Thymus (tissue), 11 donors: Measurements from ENCODE around the gene GNB2. TPM values are rescaled to one million over a fixed set of nuclear protein-coding genes. Genes with fewer than 3 reads are reported as not detected.

Experiments
- DNase-seq, 9 donors: peaks; one replicate each; pipeline ENCODE4 v3.0.0-alpha.2; 2013; ENCODE audit warnings: low spot score in 9 of 9, low read depth in 6 of 9, missing footprints in 1 of 9
- H3K27ac ChIP-seq, 2 donors: one replicate each; pipeline ENCODE4 v1.5.1; 2013; ENCODE audit warnings: control low read depth in 1 of 2, low read depth in 1 of 2, low read length in 1 of 2, mild to moderate bottlenecking in 1 of 2, moderate library complexity in 1 of 2
- H3K27me3 ChIP-seq, 2 donors: one replicate each; pipeline ENCODE4 v1.5.1; 2013; ENCODE audit warnings: low read length in 1 of 2; ENCODE audit not compliant: control insufficient read depth in 2 of 2, insufficient read depth in 1 of 2
- H3K36me3 ChIP-seq, 2 donors: one replicate each; pipeline ENCODE4 v1.5.1; 2013; ENCODE audit warnings: low read length in 1 of 2, mild to moderate bottlenecking in 1 of 2, moderate library complexity in 1 of 2; ENCODE audit not compliant: control insufficient read depth in 2 of 2, insufficient read depth in 2 of 2
- H3K4me1 ChIP-seq, 2 donors: one replicate each; pipeline ENCODE4 v1.5.1; 2013; ENCODE audit warnings: low read length in 2 of 2; ENCODE audit not compliant: control insufficient read depth in 2 of 2, insufficient read depth in 2 of 2
- H3K4me3 ChIP-seq, 2 donors: one replicate each; pipeline ENCODE4 v1.5.1; 2013; ENCODE audit warnings: low read length in 2 of 2, control low read depth in 1 of 2, mild to moderate bottlenecking in 1 of 2
- H3K9me3 ChIP-seq, 2 donors: one replicate each; pipeline ENCODE4 v1.5.1; 2013; ENCODE audit warnings: low read length in 1 of 2, mild to moderate bottlenecking in 1 of 2; ENCODE audit not compliant: control insufficient read depth in 2 of 2, insufficient read depth in 1 of 2
- WGBS: extraction: QIAGEN DNeasy Blood & Tissue Kit; methylation state at CpG from one replicate; pipeline ENCODE4 v1.1.7; 2013; 5-methylcytosine and 5-hydroxymethylcytosine counted together
- polyA plus RNA-seq: library from polyadenylated mRNA; stranded (reverse); fragments of 200-250 nt; gene quantifications from one replicate; pipeline ENCODE4 v1.2.3, GENCODE V29; 2013
- total RNA-seq: library from RNA; stranded (reverse); fragments of 120-200 nt; gene quantifications from one replicate; pipeline ENCODE4 v1.2.4, GENCODE V29; 2013
- donor health status: healthy.

GNB2 gene
- total and polyA plus RNA-seq, 2 donors: 45.8 to 130 TPM

- no peak overlapping the region for H3K4me3 ChIP-seq
- H3K27ac ChIP-seq: no peak overlapping the region
- no peaks in the 10 kb centered on the region for H3K27me3 ChIP-seq
- H3K9me3 ChIP-seq: no peaks in the 10 kb centered on the region
- peaks cover 0 to under 1% of the 10 kb centered on the region in 2 donors for H3K4me1 ChIP-seq
- H3K36me3 ChIP-seq: peaks cover 97 to 99% of the 10 kb centered on the region in 2 donors
- WGBS: 98% methylated on average over 37 of the region's 37 CpGs
- no peak for DNase-seq
Observed at GRCh38 chr7:100683659-100684533, 10.4 kb downstream of the GNB2 start.

GRCh38 chr7:100684534-100685042 is 11.0 kb downstream of the GNB2 start:
- 99% methylated on average over 16 of the region's 16 CpGs for WGBS
- H3K27ac ChIP-seq: no peak overlapping the region

GRCh38 chr7:100685049-100685605 is 11.6 kb downstream of the GNB2 start:
- H3K27ac ChIP-seq: no peak overlapping the region
- DNase-seq: no peak
- 97% methylated on average over 18 of the region's 18 CpGs for WGBS
- H3K9me3 ChIP-seq: no peaks in the 10 kb centered on the region
- H3K36me3 ChIP-seq: peaks cover 93 to 95% of the 10 kb centered on the region in 2 donors
- no peak overlapping the region for H3K4me3 ChIP-seq
- peaks cover 0 to 9% of the 10 kb centered on the region in 2 donors for H3K4me1 ChIP-seq
- no peaks in the 10 kb centered on the region for H3K27me3 ChIP-seq

More at GRCh38 chr7:100684534-100685042, 11.0 kb downstream of the GNB2 start:
- peaks cover 0 to 7% of the 10 kb centered on the region in 2 donors for H3K4me1 ChIP-seq
- no peak for DNase-seq
- H3K9me3 ChIP-seq: no peaks in the 10 kb centered on the region
- H3K27me3 ChIP-seq: no peaks in the 10 kb centered on the region
- no peak overlapping the region for H3K4me3 ChIP-seq
- peaks cover 97 to 98% of the 10 kb centered on the region in 2 donors for H3K36me3 ChIP-seq

GRCh38 chr7:100685631-100686145 is 12.1 kb downstream of the GNB2 start:
- no peak for DNase-seq
- Histone ChIP-seq H3K36me3 (peaks cover 87 to 90% of the 10 kb centered on the region in 2 donors), H3K9me3 (no peaks in the 10 kb centered on the region), H3K27me3 (no peaks in the 10 kb centered on the region), H3K4me3 (no peak overlapping the region), H3K27ac (no peak overlapping the region), H3K4me1 (peaks cover 0 to 10% of the 10 kb centered on the region in 2 donors)
- WGBS: 95% methylated on average over 17 of the region's 17 CpGs

- Histone ChIP-seq H3K27me3 (no peaks in the 10 kb centered on the region), H3K27ac (no peak overlapping the region), H3K36me3 (peaks cover 85 to 89% of the 10 kb centered on the region in 2 donors), H3K4me3 (no peak overlapping the region), H3K9me3 (no peaks in the 10 kb centered on the region), H3K4me1 (peaks cover 4 to 15% of the 10 kb centered on the region in 2 donors)
- WGBS: 98% methylated on average over 33 of the region's 33 CpGs
- no peak for DNase-seq
Observed at GRCh38 chr7:100686201-100686821, 12.8 kb downstream of the GNB2 start.

GRCh38 chr7:100686822-100687211 is 13.3 kb downstream of the GNB2 start:
- no peaks in the 10 kb centered on the region for H3K9me3 ChIP-seq
- peaks cover 80 to 84% of the 10 kb centered on the region in 2 donors for H3K36me3 ChIP-seq
- H3K4me1 ChIP-seq: peaks cover 8 to 20% of the 10 kb centered on the region in 2 donors
- over 99% methylated on average over 17 of the region's 17 CpGs for WGBS
- DNase-seq: no peak
- no peaks in the 10 kb centered on the region for H3K27me3 ChIP-seq
- H3K27ac ChIP-seq: no peak overlapping the region
- H3K4me3 ChIP-seq: no peak overlapping the region

GRCh38 chr7:100687261-100687660 is 13.7 kb downstream of the GNB2 start:
- H3K4me1 ChIP-seq: peaks cover 13 to 25% of the 10 kb centered on the region in 2 donors
- H3K4me3 ChIP-seq: no peak overlapping the region
- no peaks in the 10 kb centered on the region for H3K27me3 ChIP-seq
- H3K9me3 ChIP-seq: no peaks in the 10 kb centered on the region
- H3K36me3 ChIP-seq: peaks cover 76 to 80% of the 10 kb centered on the region in 2 donors
- WGBS: 95% methylated on average over 22 of the region's 22 CpGs
- no peak overlapping the region for H3K27ac ChIP-seq
- DNase-seq: no peak

GRCh38 chr7:100687751-100688300 is 14.3 kb downstream of the GNB2 start:
- Histone ChIP-seq H3K9me3 (no peaks in the 10 kb centered on the region), H3K4me1 (peaks cover 18 to 30% of the 10 kb centered on the region in 2 donors), H3K27me3 (no peaks in the 10 kb centered on the region), H3K4me3 (no peak overlapping the region), H3K27ac (no peak overlapping the region), H3K36me3 (peaks cover 70 to 74% of the 10 kb centered on the region in 2 donors)
- 97% methylated on average over 25 of the region's 25 CpGs for WGBS
- DNase-seq: no peak
